B cell (primary cell): Measurements from ENCODE around the gene ZNF687. TPM values are rescaled to one million over a fixed set of nuclear protein-coding genes. Genes with fewer than 3 reads are reported as not detected.

ENCODE experiments used
- ATAC-seq: fragments of 200-7000 bp; cut with Tn5 transposase; one replicate; pipeline ENCODE4 v1.10.0; 2021; ENCODE audit warnings: low read depth, mild to moderate bottlenecking, moderate number of reproducible peaks, moderate library complexity
- CTCF ChIA-PET: fragments of 350-600 bp; sonication (Branson Sonifier 250); formaldehyde crosslinking; loops from one replicate; lab custom pipeline; 2021; ENCODE audit warnings: antibody characterized with exemption, inconsistent platforms; lab: Charles Lee
- POLR2A ChIA-PET: fragments of 350-600 bp; sonication (Branson Sonifier 250); formaldehyde crosslinking; loops from one replicate; lab custom pipeline; 2021; ENCODE audit warnings: antibody characterized with exemption; lab: Charles Lee
- DNase-seq: peaks from one replicate; pipeline ENCODE4 v3.0.0; 2013
- H2AFZ ChIP-seq: 2 replicates; pipeline ENCODE4 v1.6.1; 2012; ENCODE audit warnings: mild to moderate bottlenecking, low read depth, low read length; ENCODE audit not compliant: insufficient read depth, poor library complexity, severe bottlenecking
- H3K27ac ChIP-seq, 2 donors: 1 replicate in 1 of 2; 2 replicates in 1 of 2; pipeline ENCODE4 v1.5.1; 2012 to 2013; ENCODE audit warnings: low read length in 2 of 2, mild to moderate bottlenecking in 2 of 2, moderate library complexity in 1 of 2
- H3K27me3 ChIP-seq, 4 experiments: fragments of 200-600 bp in 1 of 4; sonication (generic) in 1 of 4; replicated peaks in 1 of 4; 1 replicate in 2 of 4; 2 replicates in 2 of 4; pipeline versions ENCODE4 v1.6.1 to v1.7.0; 2013 to 2016; ENCODE audit warnings: low read length in 3 of 4, mild to moderate bottlenecking in 2 of 4, mixed read lengths in 1 of 4, moderate library complexity in 1 of 4; ENCODE audit not compliant: insufficient read depth in 4 of 4, control insufficient read depth in 3 of 4; ENCODE audit errors: control extremely low read depth in 1 of 4
- H3K36me3 ChIP-seq, 2 experiments: replicated peaks in 1 of 2; 1 replicate in 1 of 2; 2 replicates in 1 of 2; pipeline versions ENCODE4 v1.6.1 to v1.7.1; 2013; ENCODE audit warnings: low read length in 1 of 2; ENCODE audit not compliant: insufficient read depth in 2 of 2, control insufficient read depth in 1 of 2; ENCODE audit errors: control extremely low read depth in 1 of 2, extremely low read depth in 1 of 2
- H3K4me1 ChIP-seq, 2 donors: fragments of 200-600 bp in 1 of 2; sonication (generic) in 1 of 2; 1 replicate in 1 of 2; 2 replicates in 1 of 2; pipeline versions ENCODE4 v1.5.1 to v1.6.1; 2013 to 2017; ENCODE audit warnings: low read length in 2 of 2; ENCODE audit not compliant: control insufficient read depth in 2 of 2, insufficient read depth in 2 of 2
- H3K4me2 ChIP-seq: replicated peaks from 2 replicates; pipeline ENCODE3; 2012; ENCODE audit warnings: mild to moderate bottlenecking, low read depth, low read length; ENCODE audit not compliant: poor library complexity, severe bottlenecking
- H3K4me3 ChIP-seq, 5 experiments: fragments of 200-600 bp in 1 of 5; sonication (generic) in 1 of 5; 1 replicate in 3 of 5; 2 replicates in 2 of 5; pipeline versions ENCODE4 v1.5.1 to v1.7.0; 2011 to 2016; ENCODE audit warnings: low read length in 4 of 5, mild to moderate bottlenecking in 4 of 5, low read depth in 2 of 5, control low read depth in 1 of 5, moderate library complexity in 1 of 5; ENCODE audit not compliant: insufficient read depth in 1 of 5; ENCODE audit errors: control extremely low read depth in 1 of 5, extremely low read depth in 1 of 5
- H3K79me2 ChIP-seq: fragments of 200-600 bp; sonication (generic); one replicate; pipeline ENCODE4 v1.6.0; 2016; ENCODE audit warnings: low read length; ENCODE audit not compliant: control insufficient read depth, insufficient read depth
- H3K9ac ChIP-seq: fragments of 200-600 bp; sonication (generic); 2 replicates; pipeline ENCODE4 v1.6.1; 2017; ENCODE audit warnings: mild to moderate bottlenecking, low read length, moderate library complexity
- H3K9me3 ChIP-seq, 3 donors: one replicate each; pipeline versions ENCODE4 v1.6.1 to v1.7.1; 2013; ENCODE audit warnings: low read length in 2 of 3; ENCODE audit not compliant: control insufficient read depth in 2 of 3, insufficient read depth in 1 of 3; ENCODE audit errors: control extremely low read depth in 1 of 3
- H4K20me1 ChIP-seq: 2 replicates; pipeline ENCODE4 v1.6.0; 2012; ENCODE audit warnings: mild to moderate bottlenecking, low read length; ENCODE audit not compliant: insufficient read depth, control insufficient read depth, poor library complexity, severe bottlenecking
- H3K27ac Mint-ChIP-seq: one replicate; pipeline ENCODE4 v1.8.0; 2021; ENCODE audit warnings: mixed read lengths
- H3K27me3 Mint-ChIP-seq: one replicate; pipeline ENCODE4 v1.8.0; 2021; ENCODE audit warnings: mixed read lengths
- H3K4me1 Mint-ChIP-seq: one replicate; pipeline ENCODE4 v1.8.0; 2021; ENCODE audit warnings: mixed read lengths
- H3K4me3 Mint-ChIP-seq: one replicate; pipeline ENCODE4 v1.8.0; 2021; ENCODE audit warnings: mixed read lengths
- H3K9me3 Mint-ChIP-seq: one replicate; pipeline ENCODE4 v1.8.0; 2022; ENCODE audit warnings: mixed read lengths; ENCODE audit not compliant: insufficient read depth
- CTCF ChIP-seq: fragments of 200-600 bp; IDR thresholded peaks from one replicate; pipeline ENCODE4 v1.8.0; 2022; ENCODE audit warnings: antibody characterized with exemption, mild to moderate bottlenecking
- EZH2 ChIP-seq: IDR thresholded peaks from 2 replicates; pipeline ENCODE4 v1.6.1; 2012; ENCODE audit warnings: borderline replicate concordance, low read depth, mild to moderate bottlenecking, moderate library complexity, low read length; ENCODE audit not compliant: insufficient read depth, poor library complexity, severe bottlenecking
- WGBS: methylation state at CpG from one replicate; pipeline ENCODE4 v1.1.5; 2013; ENCODE audit warnings: missing lambda C conversion rate; ENCODE audit not compliant: insufficient coverage; 5-methylcytosine and 5-hydroxymethylcytosine counted together
- intact Hi-C: fragments of 100-400 bp; cut with micrococcal nuclease; formaldehyde crosslinking; loops from one replicate; pipeline ENCODE4 v1.10.0; 2022
- polyA plus RNA-seq: library from polyadenylated mRNA; depleted of rRNA; stranded (reverse); fragments of >200 nt; gene quantifications from 2 replicates; pipeline ENCODE4 v1.2.3, GENCODE V29; 2012
- total RNA-seq, 2 donors: library from RNA; stranded (reverse); fragments of 120-200 nt in 1 of 2; gene quantifications; 1 replicate in 1 of 2; 2 replicates in 1 of 2; pipeline versions ENCODE4 v1.2.3 to v1.2.4, GENCODE V29; 2013 to 2022

The ZNF687 gene
- total and polyA plus RNA-seq, 2 donors (not counting 1 experiment from before 2014, with no cell fraction given) = 29.1 to 49.6 TPM

- Histone ChIP-seq H3K27ac (no peak overlapping the region), H3K4me1 (peaks cover 0 to 4% of the 10 kb centered on the region in 2 donors), H3K36me3 (peaks cover 0 to 91% of the 10 kb centered on the region in 2 experiments), H3K4me3 (no peak overlapping the region), H4K20me1 (peaks cover 63% of the 10 kb centered on the region), H3K79me2 (peaks cover 42% of the 10 kb centered on the region), H3K9me3 (no peaks in the 10 kb centered on the region), H3K27me3 (no peaks in the 10 kb centered on the region), H3K4me2 (no peak overlapping the region), H2AFZ (no peak overlapping the region), H3K9ac (no peak overlapping the region)
- peak overlapping the region; percentile 65 for H3K27ac Mint-ChIP-seq
- WGBS = 94% methylated on average over 21 of the region's 21 CpGs
- no peak overlapping the region for H3K4me3 Mint-ChIP-seq
- peaks cover 23% of the 10 kb centered on the region for H3K4me1 Mint-ChIP-seq
- TF ChIP-seq CTCF = no peak
- no peak for TF ChIP-seq EZH2
- H3K27me3 Mint-ChIP-seq = no peaks in the 10 kb centered on the region
- POLR2A ChIA-PET = interaction anchor here (0.6 kb wide), 1 partner anchor 1162 kb away, joined by 3 read pairs; no protein-coding TSS in a partner anchor
- intact Hi-C loops = no loop called here
- peak; percentile 27 for DNase-seq
- no peaks in the 10 kb centered on the region for H3K9me3 Mint-ChIP-seq
- CTCF ChIA-PET = no interaction called here
- ATAC-seq = no peak
Observed at GRCh38 chr1:151289991-151290708, 8.1 kb downstream of the ZNF687 start.

- ChIA-PET POLR2A (no interaction called here), CTCF (no interaction called here)
- H3K4me2 ChIP-seq = no peak overlapping the region
- TF ChIP-seq CTCF (no peak), EZH2 (no peak)
- Mint-ChIP-seq H3K4me3 (no peak overlapping the region), H3K4me1 (peaks cover 22% of the 10 kb centered on the region), H3K9me3 (no peaks in the 10 kb centered on the region), H3K27me3 (no peaks in the 10 kb centered on the region), H3K27ac (peak overlapping the region; percentile 65)
- no peak overlapping the region for H3K27ac ChIP-seq
- H3K27me3 ChIP-seq = no peaks in the 10 kb centered on the region
- intact Hi-C loops = no loop called here
- 91% methylated on average over 18 of the region's 19 CpGs for WGBS
- DNase-seq (no peak), ATAC-seq (no peak)
- H3K36me3 ChIP-seq = peaks cover 0 to 96% of the 10 kb centered on the region in 2 experiments
- H3K79me2 ChIP-seq = peaks cover 39% of the 10 kb centered on the region
- H3K4me1 ChIP-seq = peaks cover 0 to 4% of the 10 kb centered on the region in 2 donors
- H2AFZ ChIP-seq = no peak overlapping the region
- H3K9ac ChIP-seq = no peak overlapping the region
- no peak overlapping the region for H3K4me3 ChIP-seq
- no peaks in the 10 kb centered on the region for H3K9me3 ChIP-seq
- H4K20me1 ChIP-seq = peaks cover 63% of the 10 kb centered on the region
Observed at GRCh38 chr1:151290709-151291303, 8.7 kb downstream of the ZNF687 start.
